NCI-H2029 treated with DMSO at 0.1 percent for 48 hours (cell line): Measurements from ENCODE around the gene TP53I3.
"Not testable (repeated sequence)": the region's sequence is repeated elsewhere in the genome, so short reads cannot be mapped to it uniquely, and the experiment has no call there.

Source experiments
- DNase-seq: peaks from one replicate; lab custom pipeline; 2025; lab: John Stamatoyannopoulos, UW

Gene TP53I3

GRCh38 chr2:24054366-24055010, 30.1 kb downstream of the TP53I3 start:
- DNase-seq = no peak

GRCh38 chr2:24052951-24053350, 31.7 kb downstream of the TP53I3 start:
- DNase-seq = no peak

- DNase-seq = no peak
These were observed 32.8 kb downstream of the TP53I3 start for GRCh38 chr2:24051833-24052232.

GRCh38 chr2:24050041-24050979, 34.3 kb downstream of the TP53I3 start:
- no peak for DNase-seq

GRCh38 chr2:24049485-24050021, 35.1 kb downstream of the TP53I3 start, which contains the start of gene FKBP1B:
Gene FKBP1B, plus strand, starts transcription at chr2:24049741. Its CDS starts 109 bp downstream, at chr2:24049850.
- no peak for DNase-seq

GRCh38 chr2:24048769-24049484, 35.7 kb downstream of the TP53I3 start:
- DNase-seq = peak; percentile 12

GRCh38 chr2:24047703-24048033, 37.0 kb downstream of the TP53I3 start:
- no peak for DNase-seq

GRCh38 chr2:24046930-24047702, 37.5 kb downstream of the TP53I3 start, which contains the start of gene WDCP:
Gene WDCP, minus strand, starts transcription at chr2:24047391. Its CDS starts 7,897 bp downstream, at chr2:24039494.
- DNase-seq = peak; percentile 87

- no peak for DNase-seq
These were observed 38.1 kb downstream of the TP53I3 start for GRCh38 chr2:24046599-24046929.

GRCh38 chr2:24045511-24046508, 38.8 kb downstream of the TP53I3 start:
- no peak for DNase-seq

- DNase-seq = not testable (repeated sequence)
These were observed 41.5 kb downstream of the TP53I3 start for GRCh38 chr2:24043133-24043532.

GRCh38 chr2:24040511-24040910, 44.1 kb downstream of the TP53I3 start:
- no peak for DNase-seq

- DNase-seq = no peak
These were observed 45.7 kb downstream of the TP53I3 start for GRCh38 chr2:24038786-24039499.
